Activated CD4-positive, alpha-beta memory T cell treated with anti-CD3 and anti-CD28 coated beads for 36 hours (primary cell): ENCODE measurements around the gene ZC3H7B. TPM values are rescaled to one million over a fixed set of nuclear protein-coding genes. Genes with fewer than 3 reads are reported as not detected.

Experiments used
- CTCF ChIA-PET: fragments of 350-600 bp; sonication (Branson Sonifier 250); formaldehyde crosslinking; loops from one replicate; lab custom pipeline; 2021; ENCODE audit warnings: antibody characterized with exemption, inconsistent platforms; lab: Charles Lee
- POLR2A ChIA-PET: fragments of 350-600 bp; sonication (Branson Sonifier 250); formaldehyde crosslinking; loops from one replicate; lab custom pipeline; 2021; ENCODE audit warnings: antibody characterized with exemption; lab: Charles Lee
- DNase-seq: peaks from one replicate; pipeline ENCODE4 v3.0.0-alpha.2; 2020
- H3K27ac Mint-ChIP-seq: one replicate; pipeline ENCODE4 v1.8.0; 2021; ENCODE audit warnings: mixed read lengths
- H3K27me3 Mint-ChIP-seq: one replicate; pipeline ENCODE4 v1.8.0; 2021; ENCODE audit warnings: mixed read lengths
- H3K36me3 Mint-ChIP-seq: one replicate; pipeline ENCODE4 v1.8.0; 2021; ENCODE audit warnings: mixed read lengths
- H3K4me1 Mint-ChIP-seq: one replicate; pipeline ENCODE4 v1.8.0; 2021; ENCODE audit warnings: low read depth, mixed read lengths
- H3K4me3 Mint-ChIP-seq: one replicate; pipeline ENCODE4 v1.8.0; 2021; ENCODE audit warnings: mild to moderate bottlenecking, mixed read lengths
- H3K9me3 Mint-ChIP-seq: one replicate; pipeline ENCODE4 v1.8.0; 2021; ENCODE audit warnings: mixed read lengths
- intact Hi-C: fragments of 100-400 bp; cut with micrococcal nuclease; formaldehyde crosslinking; loops from one replicate; pipeline ENCODE4 v1.15.1; 2023
- total RNA-seq, 2 experiments: library from RNA; stranded (reverse); gene quantifications; one replicate each; pipeline ENCODE4 v1.2.3, GENCODE V29; 2021

ZC3H7B gene
- total RNA-seq, 2 experiments from 2014 or later, result 37.7 to 39.3 TPM

DNA sequence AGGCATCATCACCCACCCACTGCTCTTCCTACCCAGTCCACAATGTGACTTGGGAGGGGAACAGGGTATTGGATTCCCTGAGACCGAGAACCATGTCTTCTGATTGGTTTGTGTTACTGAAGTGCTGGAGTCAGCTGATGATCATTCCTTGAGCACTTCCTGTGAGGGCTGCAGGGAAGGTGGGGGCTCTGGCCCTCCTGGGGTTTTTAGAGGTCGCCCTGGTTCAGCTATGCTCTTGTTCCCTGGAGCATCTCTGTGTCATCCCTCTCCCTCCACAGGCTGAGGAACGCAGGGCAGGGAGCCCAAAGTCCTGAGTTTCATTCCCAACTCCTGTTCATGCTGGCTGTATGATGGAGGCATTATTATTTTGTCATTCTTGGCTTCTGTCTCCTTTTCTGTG, 6.7 kb downstream of the ZC3H7B start:
- Mint-ChIP-seq H3K27me3 (no peaks in the 10 kb centered on the region), H3K4me3 (no peak overlapping the region), H3K4me1 (peaks cover 47% of the 10 kb centered on the region), H3K36me3 (peaks cover 11% of the 10 kb centered on the region), H3K27ac (no peak overlapping the region), H3K9me3 (no peaks in the 10 kb centered on the region)
- POLR2A ChIA-PET, result no interaction called here
- intact Hi-C loops, result no loop called here
- DNase-seq, result no peak
- CTCF ChIA-PET, result no interaction called here

DNA sequence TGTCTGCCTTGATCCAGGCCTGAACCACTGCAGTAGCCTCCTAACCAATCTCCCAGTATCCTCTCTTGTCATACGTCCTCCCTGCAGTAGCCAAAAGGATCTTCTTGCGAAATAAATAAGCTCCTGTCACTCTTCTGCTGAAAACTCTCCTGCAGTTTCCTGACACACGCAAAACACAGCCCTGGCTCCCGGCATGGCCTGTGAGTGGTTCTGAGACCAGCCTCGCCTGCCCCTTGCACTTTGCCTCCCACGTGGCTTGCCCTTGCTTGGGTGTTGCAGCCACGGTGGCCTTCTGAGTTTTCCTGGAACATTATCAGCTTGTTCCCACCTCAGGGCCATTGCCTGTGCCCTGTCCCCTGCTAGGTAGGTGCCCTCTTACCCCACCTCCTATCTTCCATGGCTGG, 7.2 kb downstream of the ZC3H7B start:
- peaks cover 11% of the 10 kb centered on the region for H3K36me3 Mint-ChIP-seq
- intact Hi-C loops, result no loop called here
- DNase-seq, result no peak
- H3K9me3 Mint-ChIP-seq, result no peaks in the 10 kb centered on the region
- ChIA-PET POLR2A (no interaction called here), CTCF (interaction anchor here (0.7 kb wide), 1 partner anchor 95 kb away, joined by 3 read pairs; no protein-coding TSS in a partner anchor)
- H3K4me1 Mint-ChIP-seq, result peaks cover 43% of the 10 kb centered on the region
- H3K27me3 Mint-ChIP-seq, result no peaks in the 10 kb centered on the region
- H3K27ac Mint-ChIP-seq, result no peak overlapping the region
- no peak overlapping the region for H3K4me3 Mint-ChIP-seq

DNA sequence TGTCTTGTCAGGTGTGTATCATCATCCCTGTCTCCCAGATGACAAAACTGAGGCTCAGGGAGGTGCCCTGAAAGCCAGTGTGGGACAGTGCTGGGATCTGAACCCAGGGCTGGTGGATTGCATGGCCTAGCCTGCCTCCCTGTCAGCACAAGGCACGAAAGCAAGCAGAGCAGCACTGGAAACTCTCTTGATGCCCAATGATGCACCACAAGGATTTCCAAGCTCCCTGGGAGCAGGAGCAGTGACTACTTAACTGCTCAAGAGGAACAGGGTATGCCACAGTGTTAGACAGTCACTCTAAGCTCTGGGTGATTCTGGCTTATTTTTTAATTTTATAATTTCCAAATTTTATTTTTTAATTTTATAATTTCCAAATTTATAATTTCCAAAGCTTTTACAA, 9.0 kb downstream of the ZC3H7B start:
- DNase-seq, result no peak
- Mint-ChIP-seq H3K9me3 (no peaks in the 10 kb centered on the region), H3K4me3 (no peak overlapping the region), H3K4me1 (peaks cover 34% of the 10 kb centered on the region), H3K27me3 (no peaks in the 10 kb centered on the region), H3K36me3 (peaks cover 9% of the 10 kb centered on the region), H3K27ac (no peak overlapping the region)
- POLR2A ChIA-PET, result interaction anchor here (0.8 kb wide), 1 partner anchor 9 kb away, joined by 3 read pairs; the partner anchor contains the start of gene ZC3H7B
- intact Hi-C loops, result no loop called here
- CTCF ChIA-PET, result no interaction called here

GRCh38 chr22:41311487-41311886, 10.2 kb downstream of the ZC3H7B start:
- H3K9me3 Mint-ChIP-seq, result no peaks in the 10 kb centered on the region
- POLR2A ChIA-PET, result no interaction called here
- H3K36me3 Mint-ChIP-seq, result peaks cover 7% of the 10 kb centered on the region
- CTCF ChIA-PET, result interaction anchor here (0.7 kb wide), 1 partner anchor 389 kb away, joined by 3 read pairs; no protein-coding TSS in a partner anchor
- H3K4me1 Mint-ChIP-seq, result peaks cover 27% of the 10 kb centered on the region
- intact Hi-C loops, result no loop called here
- no peak for DNase-seq
- H3K4me3 Mint-ChIP-seq, result no peak overlapping the region
- peak overlapping the region; percentile 30 for H3K27ac Mint-ChIP-seq
- H3K27me3 Mint-ChIP-seq, result no peaks in the 10 kb centered on the region

DNA sequence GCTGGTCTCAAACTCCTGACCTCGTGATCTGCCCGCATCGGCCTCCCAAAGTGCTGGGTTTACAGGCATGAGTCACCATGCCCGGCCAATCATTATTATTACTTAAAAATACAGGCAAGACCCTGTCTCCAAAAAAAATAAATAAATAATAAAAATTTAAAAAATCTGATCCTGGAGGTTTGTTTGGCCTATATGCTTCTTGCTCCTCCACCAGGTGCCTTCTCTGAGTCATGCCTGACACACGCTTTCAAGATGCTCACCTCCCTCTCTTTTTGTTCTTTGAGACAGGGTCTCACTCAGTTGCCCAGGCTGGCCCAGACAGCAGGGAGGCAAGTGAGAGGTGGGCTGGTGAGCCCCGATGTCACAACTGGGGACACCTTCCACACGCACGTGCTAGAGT, 13.5 kb downstream of the ZC3H7B start:
- POLR2A ChIA-PET, result no interaction called here
- no peaks in the 10 kb centered on the region for H3K9me3 Mint-ChIP-seq
- intact Hi-C loops, result no loop called here
- CTCF ChIA-PET, result no interaction called here
- DNase-seq, result no peak
- peaks cover 15% of the 10 kb centered on the region for H3K4me1 Mint-ChIP-seq
- H3K27me3 Mint-ChIP-seq, result no peaks in the 10 kb centered on the region
- no peak overlapping the region for H3K27ac Mint-ChIP-seq
- H3K4me3 Mint-ChIP-seq, result no peak overlapping the region
- no peaks in the 10 kb centered on the region for H3K36me3 Mint-ChIP-seq

DNA sequence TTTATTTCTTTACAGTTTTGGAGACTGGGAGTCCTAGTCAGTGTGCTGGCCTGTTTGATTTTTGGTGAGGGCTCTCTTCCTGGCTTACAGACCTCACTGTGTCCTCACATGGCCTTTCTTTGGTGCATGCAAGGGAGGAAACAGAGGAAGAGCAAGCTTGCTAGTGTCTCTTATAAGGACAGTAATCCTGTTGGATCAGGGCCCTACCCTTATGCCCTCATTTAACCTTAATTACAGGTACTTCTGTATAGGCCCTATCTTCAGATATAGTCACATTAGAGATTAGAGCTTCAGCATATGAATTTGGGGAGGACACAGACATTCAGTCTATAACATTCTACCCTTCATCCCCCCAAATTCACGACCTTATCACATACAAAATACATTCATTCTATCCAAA, 14.3 kb downstream of the ZC3H7B start:
- ChIA-PET CTCF (no interaction called here), POLR2A (no interaction called here)
- intact Hi-C loops, result no loop called here
- Mint-ChIP-seq H3K9me3 (no peaks in the 10 kb centered on the region), H3K27me3 (no peaks in the 10 kb centered on the region), H3K27ac (no peak overlapping the region), H3K4me3 (no peak overlapping the region), H3K36me3 (no peaks in the 10 kb centered on the region), H3K4me1 (peaks cover 15% of the 10 kb centered on the region)
- DNase-seq, result no peak

DNA sequence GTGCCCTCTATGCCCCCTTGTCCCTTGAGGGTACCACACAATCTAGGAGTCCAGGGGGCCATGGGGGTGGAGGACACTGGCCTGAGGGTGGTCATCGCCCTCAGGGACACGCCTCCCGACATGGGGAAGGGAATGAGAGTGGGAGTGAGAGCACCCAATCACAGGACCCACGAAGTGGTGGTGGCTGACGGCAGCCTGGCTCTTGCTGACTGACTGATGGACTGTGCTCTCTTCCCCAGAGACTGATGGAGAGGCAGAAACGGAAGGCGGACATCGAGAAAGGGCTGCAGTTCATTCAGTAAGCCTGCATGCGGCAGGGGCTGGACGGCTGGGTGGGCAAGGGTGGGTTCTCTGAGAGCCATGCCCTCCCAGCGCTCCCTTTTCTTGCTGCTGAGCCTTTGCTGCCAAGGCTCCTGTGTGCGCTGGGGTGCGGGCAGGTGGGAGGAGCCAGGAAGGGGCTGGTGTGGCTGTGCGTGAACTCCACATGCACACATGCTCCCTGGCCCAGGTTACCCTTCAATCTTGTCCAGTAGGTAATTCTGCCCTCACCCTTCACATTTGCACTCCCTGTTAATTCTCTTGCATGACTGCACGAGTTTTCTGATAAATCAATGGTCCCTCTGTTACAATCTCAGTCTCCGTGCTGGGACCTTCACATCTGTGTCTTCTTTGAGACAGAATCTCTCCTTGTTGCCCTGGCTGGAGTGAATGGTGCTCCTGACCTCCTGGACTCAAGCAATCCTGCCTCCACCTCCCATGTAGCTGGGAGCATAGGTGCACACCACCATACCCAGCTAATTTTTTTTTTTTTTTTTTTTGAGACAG, 19.3 kb downstream of the ZC3H7B start:
- Mint-ChIP-seq H3K27ac (no peak overlapping the region), H3K36me3 (peaks cover 10% of the 10 kb centered on the region), H3K4me3 (no peak overlapping the region), H3K9me3 (no peaks in the 10 kb centered on the region), H3K4me1 (peaks cover 5% of the 10 kb centered on the region), H3K27me3 (no peaks in the 10 kb centered on the region)
- ChIA-PET POLR2A (no interaction called here), CTCF (interaction anchor here (0.7 kb wide), 1 partner anchor 30 kb away, joined by 3 read pairs; no protein-coding TSS in a partner anchor)
- intact Hi-C loops, result no loop called here
- DNase-seq, result no peak

GRCh38 chr22:41324821-41325528, 23.6 kb downstream of the ZC3H7B start:
- Mint-ChIP-seq H3K27me3 (no peaks in the 10 kb centered on the region), H3K4me1 (no peaks in the 10 kb centered on the region), H3K27ac (no peak overlapping the region), H3K9me3 (no peaks in the 10 kb centered on the region), H3K36me3 (peaks cover 19% of the 10 kb centered on the region), H3K4me3 (no peak overlapping the region)
- DNase-seq, result no peak
- POLR2A ChIA-PET, result no interaction called here
- intact Hi-C loops, result no loop called here
- CTCF ChIA-PET, result no interaction called here

DNA sequence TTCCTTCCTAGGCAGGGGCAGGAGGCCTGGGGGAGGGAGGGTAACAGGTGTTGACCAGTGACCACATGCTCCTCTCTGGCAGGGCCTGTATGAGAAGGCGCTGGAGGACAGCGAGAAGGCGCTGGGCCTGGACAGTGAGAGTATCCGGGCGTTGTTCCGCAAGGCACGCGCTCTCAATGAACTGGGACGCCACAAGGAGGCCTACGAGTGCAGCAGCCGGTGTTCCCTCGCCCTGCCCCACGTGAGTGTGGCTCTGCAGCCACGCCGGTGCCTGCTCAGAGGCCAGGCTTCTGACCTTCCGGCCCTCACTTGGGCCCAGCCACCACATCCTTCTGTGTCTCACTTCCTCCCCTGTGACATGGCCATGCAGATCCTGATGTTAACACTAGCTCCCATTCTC, 25.8 kb downstream of the ZC3H7B start:
- no peak overlapping the region for H3K27ac Mint-ChIP-seq
- intact Hi-C loops, result no loop called here
- CTCF ChIA-PET, result no interaction called here

DNA sequence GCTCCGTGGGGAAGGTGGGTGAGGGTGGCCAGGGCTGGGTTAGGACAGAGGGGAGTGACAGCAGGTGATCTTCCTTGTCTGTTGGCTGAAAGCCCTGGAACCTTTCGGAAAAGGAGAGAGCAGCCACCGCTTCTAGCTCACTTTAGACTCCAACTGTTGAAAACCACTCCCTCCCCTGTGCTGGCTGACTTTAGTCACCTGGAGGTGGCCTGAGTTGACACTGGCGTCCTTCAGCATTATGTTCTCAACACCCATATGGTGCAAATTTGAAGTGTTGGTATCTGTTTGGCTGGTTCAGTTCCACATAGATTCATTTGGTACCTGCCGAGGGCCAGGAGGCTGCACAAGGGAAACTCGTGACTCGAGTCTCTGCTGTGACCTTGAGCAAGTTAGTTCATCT, 28.8 kb downstream of the ZC3H7B start:
- H3K27ac Mint-ChIP-seq, result no peak overlapping the region
- no peak for DNase-seq
- peaks cover 26% of the 10 kb centered on the region for H3K36me3 Mint-ChIP-seq
- H3K4me1 Mint-ChIP-seq, result no peaks in the 10 kb centered on the region
- CTCF ChIA-PET, result no interaction called here
- H3K4me3 Mint-ChIP-seq, result no peak overlapping the region
- H3K27me3 Mint-ChIP-seq, result no peaks in the 10 kb centered on the region
- no peaks in the 10 kb centered on the region for H3K9me3 Mint-ChIP-seq
- POLR2A ChIA-PET, result no interaction called here
- intact Hi-C loops, result no loop called here

More for the DNA sequence above, 25.8 kb downstream of the ZC3H7B start:
- H3K4me3 Mint-ChIP-seq, result no peak overlapping the region
- DNase-seq, result no peak
- POLR2A ChIA-PET, result no interaction called here
- peaks cover 26% of the 10 kb centered on the region for H3K36me3 Mint-ChIP-seq
- no peaks in the 10 kb centered on the region for H3K4me1 Mint-ChIP-seq
- no peaks in the 10 kb centered on the region for H3K9me3 Mint-ChIP-seq
- H3K27me3 Mint-ChIP-seq, result no peaks in the 10 kb centered on the region

- ChIA-PET POLR2A (no interaction called here), CTCF (no interaction called here)
- Mint-ChIP-seq H3K27ac (no peak overlapping the region), H3K27me3 (no peaks in the 10 kb centered on the region), H3K9me3 (no peaks in the 10 kb centered on the region), H3K4me1 (no peaks in the 10 kb centered on the region), H3K36me3 (peaks cover 24% of the 10 kb centered on the region), H3K4me3 (no peak overlapping the region)
- DNase-seq, result no peak
- intact Hi-C loops, result no loop called here
Measured at GRCh38 chr22:41332217-41332939, 31.1 kb downstream of the ZC3H7B start.

GRCh38 chr22:41333806-41334205, 32.5 kb downstream of the ZC3H7B start:
- no peak for DNase-seq
- peaks cover 20% of the 10 kb centered on the region for H3K36me3 Mint-ChIP-seq
- CTCF ChIA-PET, result no interaction called here
- no peaks in the 10 kb centered on the region for H3K27me3 Mint-ChIP-seq
- no peaks in the 10 kb centered on the region for H3K4me1 Mint-ChIP-seq
- H3K9me3 Mint-ChIP-seq, result no peaks in the 10 kb centered on the region
- H3K4me3 Mint-ChIP-seq, result no peak overlapping the region
- POLR2A ChIA-PET, result no interaction called here
- no peak overlapping the region for H3K27ac Mint-ChIP-seq
- intact Hi-C loops, result no loop called here
